NB4 (cell line): ENCODE results near the gene MYO19.
"Not testable (repeated sequence)": the region's sequence is repeated elsewhere in the genome, so short reads cannot be mapped to it uniquely, and the experiment has no call there.

Experiments used
- DNase-seq: peaks from one replicate; pipeline ENCODE4 v3.0.0; 2010; ENCODE audit warnings: low read depth
- H3K4me3 ChIP-seq: one replicate; pipeline ENCODE4 v1.5.1; 2011; ENCODE audit warnings: mild to moderate bottlenecking, low read depth, low read length, moderate library complexity
- CTCF ChIP-seq: IDR thresholded peaks from one replicate; pipeline ENCODE4 v1.5.1; 2012; ENCODE audit warnings: low read depth, low read length
- MYC ChIP-seq: IDR thresholded peaks from 2 replicates; pipeline ENCODE4 v1.6.1; 2011; ENCODE audit warnings: low read depth, low read length
- POLR2A ChIP-seq: IDR thresholded peaks from 2 replicates; pipeline ENCODE4 v1.6.1; 2011; ENCODE audit warnings: mild to moderate bottlenecking; ENCODE audit not compliant: insufficient read length; ENCODE audit errors: extremely low read depth
- TF ChIP-seq, protein P1 (sequence below): IDR thresholded peaks from 2 replicates; pipeline ENCODE4 v1.6.1; 2011; ENCODE audit warnings: low read depth, low read length

MYO19 gene

GRCh38 chr17:36514856-36515255 is 19.8 kb downstream of the MYO19 start:
- no peak for TF ChIP-seq POLR2A
- TF ChIP-seq MYC: no peak
- TF ChIP-seq, protein P1, sequence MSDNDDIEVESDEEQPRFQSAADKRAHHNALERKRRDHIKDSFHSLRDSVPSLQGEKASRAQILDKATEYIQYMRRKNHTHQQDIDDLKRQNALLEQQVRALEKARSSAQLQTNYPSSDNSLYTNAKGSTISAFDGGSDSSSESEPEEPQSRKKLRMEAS: no peak
- TF ChIP-seq CTCF: no peak
- no peak for DNase-seq
- no peak overlapping the region for H3K4me3 ChIP-seq

- H3K4me3 ChIP-seq: no peak overlapping the region
- no peak for DNase-seq
- TF ChIP-seq, protein P1: no peak
- no peak for TF ChIP-seq POLR2A
- TF ChIP-seq MYC: no peak
Observed at GRCh38 chr17:36512641-36513040, 22.0 kb downstream of the MYO19 start.

- H3K4me3 ChIP-seq: no peak overlapping the region
- TF ChIP-seq CTCF (no peak), MYC (no peak), POLR2A (no peak)
- TF ChIP-seq, protein P1: no peak
- no peak for DNase-seq
Observed at GRCh38 chr17:36511216-36511615, 23.5 kb downstream of the MYO19 start.

- no peak for TF ChIP-seq MYC
- no peak for TF ChIP-seq CTCF
- TF ChIP-seq POLR2A: no peak
- TF ChIP-seq, protein P1: no peak
- no peak for DNase-seq
Observed at GRCh38 chr17:36510636-36511035, 24.0 kb downstream of the MYO19 start.

DNA sequence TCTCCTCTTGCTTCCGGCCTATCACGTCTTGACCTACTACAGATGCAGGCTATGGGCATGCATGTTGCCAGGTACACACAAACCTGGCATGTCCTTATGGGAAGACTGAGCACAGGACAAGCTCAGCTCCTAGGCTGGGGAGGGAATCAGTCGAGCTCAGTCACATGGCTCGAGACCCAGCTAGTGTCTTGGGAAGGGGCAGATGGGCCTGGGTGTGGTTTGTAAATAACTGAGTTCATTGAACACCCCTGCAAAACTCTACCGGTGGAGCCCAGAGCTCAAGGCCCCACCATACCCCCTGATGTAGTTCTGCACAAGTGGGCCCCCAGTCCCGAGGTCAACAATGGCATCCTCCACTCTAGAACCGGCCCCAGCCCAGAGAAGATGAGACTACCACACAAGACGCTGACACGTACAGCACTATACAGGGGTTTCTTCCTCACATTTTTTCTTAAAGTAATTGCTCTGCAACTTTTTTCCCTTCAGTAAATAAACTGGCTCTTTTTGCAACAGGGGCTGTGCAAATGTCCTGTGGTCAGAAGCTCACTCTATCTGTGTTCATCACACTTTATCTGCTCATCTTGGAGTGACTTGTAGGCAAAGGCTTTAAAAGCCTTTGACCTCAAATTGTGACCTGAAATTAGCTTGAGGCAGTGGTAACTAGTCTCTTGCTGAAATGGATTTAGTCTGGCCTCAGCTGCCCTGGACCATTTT is 25.2 kb downstream of the MYO19 start:
- TF ChIP-seq, protein P1: no peak
- TF ChIP-seq CTCF (no peak), POLR2A (no peak), MYC (no peak)
- no peak for DNase-seq
- no peak overlapping the region for H3K4me3 ChIP-seq

More at GRCh38 chr17:36510636-36511035, 24.0 kb downstream of the MYO19 start:
- H3K4me3 ChIP-seq: no peak overlapping the region

- not testable (repeated sequence) for H3K4me3 ChIP-seq, DNase-seq
Observed at GRCh38 chr17:36508439-36508838, 26.2 kb downstream of the MYO19 start.

GRCh38 chr17:36507266-36507665 is 27.4 kb downstream of the MYO19 start:
- TF ChIP-seq POLR2A: no peak
- TF ChIP-seq, protein P1: no peak
- no peak for TF ChIP-seq CTCF
- TF ChIP-seq MYC: no peak
- DNase-seq: no peak
- H3K4me3 ChIP-seq: no peak overlapping the region
